Tibial nerve (tissue), 4 donors: ENCODE results near the gene KIT. TPM values are rescaled to one million over a fixed set of nuclear protein-coding genes. Genes with fewer than 3 reads are reported as not detected.

Experiments used
- DNase-seq, 2 donors: peaks; one replicate each; pipeline ENCODE4 v3.0.0-alpha.2; 2019; ENCODE audit warnings: low spot score in 2 of 2
- H3K27ac ChIP-seq, 4 donors: fragments of 200-600 bp; sonication (generic) in 3 of 4; one replicate each; pipeline ENCODE4 v1.5.1; 2017 to 2019; ENCODE audit warnings: mild to moderate bottlenecking in 1 of 4
- H3K27me3 ChIP-seq, 2 donors: fragments of 200-600 bp; sonication (generic) in 1 of 2; one replicate each; pipeline versions ENCODE4 v1.5.1 to v1.6.0; 2017 to 2019
- H3K36me3 ChIP-seq, 3 donors: fragments of 200-600 bp; sonication (generic); one replicate each; pipeline ENCODE4 v1.5.1; 2018 to 2019
- H3K4me1 ChIP-seq, 4 donors: fragments of 200-600 bp; sonication (generic) in 3 of 4; one replicate each; pipeline ENCODE4 v1.5.1; 2017 to 2019
- H3K4me3 ChIP-seq, 4 donors: fragments of 200-600 bp; sonication (generic) in 3 of 4; one replicate each; pipeline ENCODE4 v1.5.1; 2017 to 2019; ENCODE audit warnings: mild to moderate bottlenecking in 1 of 4, moderate library complexity in 1 of 4
- H3K9me3 ChIP-seq, 4 donors: fragments of 200-600 bp; sonication (generic) in 3 of 4; one replicate each; pipeline ENCODE4 v1.5.1; 2017 to 2019
- EP300 ChIP-seq, 2 donors: sonication (generic); formaldehyde crosslinking; IDR thresholded peaks; one replicate each; pipeline ENCODE4 v1.6.1; 2017; ENCODE audit warnings: antibody characterized with exemption in 2 of 2, mild to moderate bottlenecking in 1 of 2
- POLR2A ChIP-seq, 2 donors: fragments of 450-650 bp; IDR thresholded peaks; one replicate each; pipeline ENCODE4 v1.6.1; 2017; ENCODE audit warnings: antibody characterized with exemption in 2 of 2, mild to moderate bottlenecking in 2 of 2, moderate library complexity in 2 of 2
- WGBS, 2 donors: methylation state at CpG; one replicate each; pipeline ENCODE4 v1.1.5; 2018; 5-methylcytosine and 5-hydroxymethylcytosine counted together
- total RNA-seq, 4 donors: library from RNA; depleted of rRNA; stranded (reverse); fragments of >200 nt; gene quantifications; one replicate each; pipeline ENCODE4 v1.1.0, GENCODE V29; 2016
- TF ChIP-seq, protein P1 (sequence below), 5 experiments: fragments of 200-600 bp in 3 of 5; fragments of 450-650 bp in 2 of 5; sonication (generic) in 3 of 5; IDR thresholded peaks; one replicate each; pipeline ENCODE4 v1.5.1; 2016 to 2019; ENCODE audit warnings: antibody characterized with exemption in 5 of 5, mild to moderate bottlenecking in 3 of 5, moderate library complexity in 2 of 5

The KIT gene
- total RNA-seq, 4 donors from 2014 or later: 1.5 to 18.6 (median 8.4) TPM

DNA sequence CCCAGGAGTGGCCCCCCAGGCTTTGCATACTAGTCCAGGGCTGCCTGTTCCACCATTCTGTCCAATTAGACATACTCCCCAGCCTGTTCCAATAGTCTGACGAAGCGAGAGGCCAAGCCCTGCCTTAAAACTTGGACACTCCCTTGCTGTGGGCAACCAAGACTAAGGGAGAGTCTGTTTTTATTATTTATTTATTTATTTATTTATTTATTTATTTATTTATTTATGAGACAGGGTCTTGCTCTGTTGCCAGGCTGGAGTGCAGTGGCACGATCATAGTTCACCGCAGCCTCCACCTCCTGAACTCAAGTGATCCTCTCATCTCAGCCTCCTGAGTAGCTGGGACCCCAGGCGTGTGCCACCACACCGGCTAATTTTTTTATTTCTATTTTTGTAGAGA is 6.6 kb downstream of the KIT start:
- H3K36me3 ChIP-seq: no peaks in the 10 kb centered on the region
- no peak overlapping the region for H3K27ac ChIP-seq
- peaks cover 0 to 10% (median 3%) of the 10 kb centered on the region in 4 donors for H3K4me1 ChIP-seq
- 90 to 94% methylated on average over 6 of the region's 6 CpGs for WGBS, 2 donors
- no peak for DNase-seq
- no peak overlapping the region for H3K4me3 ChIP-seq
- peaks cover 0 to 20% of the 10 kb centered on the region in 2 donors for H3K27me3 ChIP-seq
- TF ChIP-seq, protein P1, sequence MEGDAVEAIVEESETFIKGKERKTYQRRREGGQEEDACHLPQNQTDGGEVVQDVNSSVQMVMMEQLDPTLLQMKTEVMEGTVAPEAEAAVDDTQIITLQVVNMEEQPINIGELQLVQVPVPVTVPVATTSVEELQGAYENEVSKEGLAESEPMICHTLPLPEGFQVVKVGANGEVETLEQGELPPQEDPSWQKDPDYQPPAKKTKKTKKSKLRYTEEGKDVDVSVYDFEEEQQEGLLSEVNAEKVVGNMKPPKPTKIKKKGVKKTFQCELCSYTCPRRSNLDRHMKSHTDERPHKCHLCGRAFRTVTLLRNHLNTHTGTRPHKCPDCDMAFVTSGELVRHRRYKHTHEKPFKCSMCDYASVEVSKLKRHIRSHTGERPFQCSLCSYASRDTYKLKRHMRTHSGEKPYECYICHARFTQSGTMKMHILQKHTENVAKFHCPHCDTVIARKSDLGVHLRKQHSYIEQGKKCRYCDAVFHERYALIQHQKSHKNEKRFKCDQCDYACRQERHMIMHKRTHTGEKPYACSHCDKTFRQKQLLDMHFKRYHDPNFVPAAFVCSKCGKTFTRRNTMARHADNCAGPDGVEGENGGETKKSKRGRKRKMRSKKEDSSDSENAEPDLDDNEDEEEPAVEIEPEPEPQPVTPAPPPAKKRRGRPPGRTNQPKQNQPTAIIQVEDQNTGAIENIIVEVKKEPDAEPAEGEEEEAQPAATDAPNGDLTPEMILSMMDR (IDR thresholded peaks at IDR 0.05): no peak
- TF ChIP-seq EP300 (IDR thresholded peaks at IDR 0.05) (no peak), POLR2A (IDR thresholded peaks at IDR 0.05) (no peak)
- H3K9me3 ChIP-seq: no peaks in the 10 kb centered on the region

DNA sequence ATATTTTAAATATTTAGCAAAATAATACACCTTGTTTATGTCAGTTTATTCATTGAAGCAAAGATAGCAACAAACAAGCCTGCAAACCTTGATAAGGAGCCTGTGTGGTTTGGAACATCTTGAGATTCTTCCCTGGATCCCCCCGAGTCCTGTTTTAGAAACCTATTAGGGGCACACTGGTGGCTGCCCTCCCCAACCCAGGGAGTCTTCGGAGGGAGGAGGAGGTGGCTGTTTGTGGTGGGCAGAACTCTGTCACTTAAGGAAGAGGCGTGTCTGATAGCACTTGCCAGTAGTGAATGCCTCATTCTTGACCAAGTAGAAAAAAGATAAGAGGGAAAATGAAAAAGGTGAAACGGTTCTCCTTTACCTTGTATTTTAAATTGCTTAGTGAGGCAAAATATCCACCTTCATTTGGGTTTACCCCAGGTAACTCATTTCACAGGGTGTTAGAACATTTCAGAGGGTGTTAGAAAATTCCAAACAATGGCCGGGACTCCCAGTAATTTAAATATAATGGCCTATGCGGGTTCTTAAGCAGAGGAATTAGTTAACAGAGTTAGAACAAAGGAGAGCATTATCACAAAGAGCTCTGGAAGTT is 10.4 kb downstream of the KIT start:
- Histone ChIP-seq H3K27me3 (no peaks in the 10 kb centered on the region), H3K9me3 (no peaks in the 10 kb centered on the region), H3K27ac (no peak overlapping the region), H3K36me3 (no peaks in the 10 kb centered on the region), H3K4me3 (no peak overlapping the region), H3K4me1 (no peaks in the 10 kb centered on the region)
- no peak for TF ChIP-seq POLR2A (IDR thresholded peaks at IDR 0.05)
- TF ChIP-seq, protein P1 (IDR thresholded peaks at IDR 0.05): no peak
- TF ChIP-seq EP300 (IDR thresholded peaks at IDR 0.05): no peak
- WGBS, 2 donors: 31 to 42% methylated on average over 6 of the region's 6 CpGs
- no peak for DNase-seq

DNA sequence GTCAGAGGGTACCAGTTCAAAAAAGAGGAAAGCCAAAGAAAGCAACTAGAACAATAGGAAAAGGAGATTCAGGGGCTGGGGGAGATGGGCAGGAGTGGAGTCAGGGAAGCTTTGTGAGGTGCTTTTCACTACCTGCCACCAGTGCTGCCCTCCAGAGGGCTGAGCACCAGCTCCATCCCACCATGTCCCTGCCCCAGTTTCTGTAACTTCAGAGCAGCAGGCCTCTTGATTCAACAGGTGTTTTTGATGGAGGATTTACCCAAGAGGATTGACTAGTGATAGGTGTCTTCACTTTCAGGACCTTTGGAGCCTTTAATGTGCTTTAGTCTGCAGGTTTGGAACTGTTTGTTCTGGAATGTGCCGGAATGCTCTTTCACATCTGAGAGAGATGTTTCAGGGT is 12.1 kb downstream of the KIT start:
- Histone ChIP-seq H3K27ac (no peak overlapping the region), H3K9me3 (no peaks in the 10 kb centered on the region), H3K4me1 (no peaks in the 10 kb centered on the region), H3K4me3 (no peak overlapping the region), H3K36me3 (no peaks in the 10 kb centered on the region), H3K27me3 (no peaks in the 10 kb centered on the region)
- WGBS, 2 donors: 95 to 100% methylated on average over 1 of the region's 1 CpG
- no peak for TF ChIP-seq POLR2A (IDR thresholded peaks at IDR 0.05)
- TF ChIP-seq EP300 (IDR thresholded peaks at IDR 0.05): no peak
- TF ChIP-seq, protein P1 (IDR thresholded peaks at IDR 0.05): no peak
- no peak for DNase-seq

DNA sequence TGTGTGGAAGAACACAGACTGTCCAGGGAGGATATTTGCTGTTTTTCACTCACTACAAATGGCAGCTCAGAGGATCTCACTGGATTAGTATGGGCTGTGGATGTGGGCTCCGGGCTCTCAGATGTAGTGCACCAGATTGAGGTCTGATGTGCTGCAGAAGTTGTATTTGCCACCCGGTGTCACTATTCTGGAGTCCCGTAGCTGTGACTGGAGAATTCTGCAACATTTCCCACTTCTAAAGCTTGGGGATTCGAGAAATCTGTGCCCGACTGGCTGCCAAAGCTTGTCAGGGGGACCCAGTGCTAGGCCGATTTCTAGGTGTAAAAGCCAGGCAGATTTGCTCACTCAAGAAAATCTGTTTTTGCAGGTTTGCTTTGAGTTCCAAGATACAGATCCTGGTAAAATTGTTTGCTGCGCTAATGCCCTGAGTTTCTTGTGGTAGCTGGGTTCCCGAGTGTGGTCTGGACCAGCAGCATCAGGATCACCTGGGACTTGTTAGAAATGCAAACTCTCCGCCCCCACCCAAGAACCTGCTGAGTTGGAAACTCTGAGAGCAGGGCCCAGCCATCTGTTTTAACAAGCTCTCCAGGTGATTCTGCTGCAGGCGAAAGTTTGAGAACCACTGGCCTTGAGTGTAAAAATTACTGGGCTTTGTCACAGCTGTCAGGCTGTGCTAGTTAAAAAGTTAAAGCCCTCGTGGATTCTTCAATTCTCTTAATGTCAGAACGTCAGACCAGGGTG is 18.1 kb downstream of the KIT start:
- TF ChIP-seq POLR2A (IDR thresholded peaks at IDR 0.05): no peak
- no peak for TF ChIP-seq EP300 (IDR thresholded peaks at IDR 0.05)
- TF ChIP-seq, protein P1 (IDR thresholded peaks at IDR 0.05): no peak
- no peaks in the 10 kb centered on the region for H3K9me3 ChIP-seq
- H3K27me3 ChIP-seq: no peaks in the 10 kb centered on the region
- H3K36me3 ChIP-seq: no peaks in the 10 kb centered on the region
- H3K27ac ChIP-seq: no peak overlapping the region
- 74 to 85% methylated on average over 12 of the region's 12 CpGs for WGBS, 2 donors
- no peak overlapping the region for H3K4me3 ChIP-seq
- DNase-seq: no peak
- H3K4me1 ChIP-seq: no peaks in the 10 kb centered on the region

DNA sequence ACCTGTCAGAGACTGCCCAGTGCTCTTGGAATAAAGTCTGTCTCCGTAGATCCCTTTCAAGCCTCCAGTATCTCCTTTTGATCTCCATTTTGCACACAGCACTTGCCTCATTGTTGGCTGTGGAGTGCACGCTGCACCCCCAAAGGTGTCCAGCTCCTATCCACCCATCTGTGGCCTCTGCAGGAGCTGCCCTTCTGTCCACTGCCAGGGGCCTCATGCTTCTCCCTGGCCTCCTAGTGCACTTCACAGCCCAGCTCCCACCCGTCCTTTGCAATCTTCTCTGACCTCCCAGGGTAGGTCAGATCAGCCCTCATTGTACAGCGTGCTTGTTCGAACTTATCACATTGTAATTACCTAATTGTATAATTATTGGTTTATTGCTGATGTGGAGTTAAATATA is 18.9 kb downstream of the KIT start:
- no peaks in the 10 kb centered on the region for H3K9me3 ChIP-seq
- TF ChIP-seq EP300 (IDR thresholded peaks at IDR 0.05) (no peak), POLR2A (IDR thresholded peaks at IDR 0.05) (no peak)
- TF ChIP-seq, protein P1 (IDR thresholded peaks at IDR 0.05): no peak
- no peaks in the 10 kb centered on the region for H3K36me3 ChIP-seq

More for the DNA sequence above, 18.9 kb downstream of the KIT start:
- WGBS, 2 donors: 71 to 83% methylated on average over 5 of the region's 5 CpGs
- no peaks in the 10 kb centered on the region for H3K27me3 ChIP-seq
- H3K4me3 ChIP-seq: no peak overlapping the region
- DNase-seq: no peak
- H3K4me1 ChIP-seq: no peaks in the 10 kb centered on the region
- no peak overlapping the region for H3K27ac ChIP-seq
